LNCAP (cell line): ENCODE results near the gene VEGFC.

Experiments used
- TF ChIP-seq, protein P1 (sequence below): fragments of 450-650 bp; IDR thresholded peaks from 2 replicates; pipeline ENCODE4 v1.5.1; 2017; ENCODE audit warnings: mild to moderate bottlenecking

Gene VEGFC

DNA sequence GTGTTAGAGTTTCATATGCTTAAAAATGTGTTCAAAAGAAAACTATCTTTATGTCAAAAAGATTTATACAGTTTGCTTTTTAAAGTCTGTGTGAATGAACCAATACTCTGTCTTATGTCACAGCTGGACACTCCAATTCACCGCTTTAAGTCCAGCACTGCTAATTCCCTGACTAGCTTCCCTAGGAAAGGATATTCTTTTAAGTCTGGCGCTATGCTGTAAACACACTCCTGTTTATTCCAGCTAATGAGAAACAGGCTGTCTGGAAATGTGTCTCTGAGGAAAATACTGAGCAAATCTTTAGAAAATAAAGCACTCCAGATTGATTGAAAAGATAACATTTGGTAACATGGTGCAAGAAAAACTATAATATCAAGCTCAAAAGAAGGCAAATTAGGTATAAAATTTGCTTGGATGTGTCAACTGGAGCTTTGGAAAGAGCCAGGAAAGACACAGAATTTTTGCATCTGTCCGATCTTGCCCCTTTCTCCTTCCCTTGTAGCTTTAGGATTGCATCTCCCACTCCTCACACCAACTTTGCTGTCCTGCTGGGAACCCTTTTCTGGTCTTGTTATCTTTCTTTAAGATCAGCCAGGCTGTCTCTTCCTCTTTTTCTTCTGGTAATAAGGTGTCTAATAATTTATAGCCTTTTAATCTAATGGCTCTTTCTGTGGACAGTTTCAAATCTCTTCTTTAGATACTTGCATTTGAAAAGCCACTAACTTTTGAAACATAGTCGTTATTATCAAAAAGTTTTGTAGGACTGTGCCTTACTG is 40.9 kb upstream of the VEGFC start:
- TF ChIP-seq, protein P1, sequence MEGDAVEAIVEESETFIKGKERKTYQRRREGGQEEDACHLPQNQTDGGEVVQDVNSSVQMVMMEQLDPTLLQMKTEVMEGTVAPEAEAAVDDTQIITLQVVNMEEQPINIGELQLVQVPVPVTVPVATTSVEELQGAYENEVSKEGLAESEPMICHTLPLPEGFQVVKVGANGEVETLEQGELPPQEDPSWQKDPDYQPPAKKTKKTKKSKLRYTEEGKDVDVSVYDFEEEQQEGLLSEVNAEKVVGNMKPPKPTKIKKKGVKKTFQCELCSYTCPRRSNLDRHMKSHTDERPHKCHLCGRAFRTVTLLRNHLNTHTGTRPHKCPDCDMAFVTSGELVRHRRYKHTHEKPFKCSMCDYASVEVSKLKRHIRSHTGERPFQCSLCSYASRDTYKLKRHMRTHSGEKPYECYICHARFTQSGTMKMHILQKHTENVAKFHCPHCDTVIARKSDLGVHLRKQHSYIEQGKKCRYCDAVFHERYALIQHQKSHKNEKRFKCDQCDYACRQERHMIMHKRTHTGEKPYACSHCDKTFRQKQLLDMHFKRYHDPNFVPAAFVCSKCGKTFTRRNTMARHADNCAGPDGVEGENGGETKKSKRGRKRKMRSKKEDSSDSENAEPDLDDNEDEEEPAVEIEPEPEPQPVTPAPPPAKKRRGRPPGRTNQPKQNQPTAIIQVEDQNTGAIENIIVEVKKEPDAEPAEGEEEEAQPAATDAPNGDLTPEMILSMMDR, result no peak

GRCh38 chr4:176830971-176831370 is 38.2 kb upstream of the VEGFC start:
- TF ChIP-seq, protein P1, result no peak

DNA sequence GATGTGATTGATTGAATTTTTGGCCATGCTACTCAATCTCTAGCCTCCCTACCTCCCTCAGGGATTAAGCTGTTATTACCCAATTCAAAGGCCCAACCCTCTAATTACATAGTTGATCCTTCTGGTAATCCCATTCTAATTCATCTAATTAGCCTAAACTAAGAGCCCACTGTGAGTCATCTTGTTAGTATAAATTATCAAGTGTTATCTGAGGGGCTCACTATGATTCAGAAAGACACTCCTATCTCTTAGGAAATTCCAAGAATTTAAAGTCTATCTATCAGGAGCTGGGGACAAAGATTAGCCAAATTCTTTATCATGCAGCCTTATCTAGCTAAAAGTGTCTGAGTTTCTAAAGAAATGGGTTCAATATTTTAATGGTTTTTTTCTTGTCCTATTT is 32.9 kb upstream of the VEGFC start:
- TF ChIP-seq, protein P1, result no peak

DNA sequence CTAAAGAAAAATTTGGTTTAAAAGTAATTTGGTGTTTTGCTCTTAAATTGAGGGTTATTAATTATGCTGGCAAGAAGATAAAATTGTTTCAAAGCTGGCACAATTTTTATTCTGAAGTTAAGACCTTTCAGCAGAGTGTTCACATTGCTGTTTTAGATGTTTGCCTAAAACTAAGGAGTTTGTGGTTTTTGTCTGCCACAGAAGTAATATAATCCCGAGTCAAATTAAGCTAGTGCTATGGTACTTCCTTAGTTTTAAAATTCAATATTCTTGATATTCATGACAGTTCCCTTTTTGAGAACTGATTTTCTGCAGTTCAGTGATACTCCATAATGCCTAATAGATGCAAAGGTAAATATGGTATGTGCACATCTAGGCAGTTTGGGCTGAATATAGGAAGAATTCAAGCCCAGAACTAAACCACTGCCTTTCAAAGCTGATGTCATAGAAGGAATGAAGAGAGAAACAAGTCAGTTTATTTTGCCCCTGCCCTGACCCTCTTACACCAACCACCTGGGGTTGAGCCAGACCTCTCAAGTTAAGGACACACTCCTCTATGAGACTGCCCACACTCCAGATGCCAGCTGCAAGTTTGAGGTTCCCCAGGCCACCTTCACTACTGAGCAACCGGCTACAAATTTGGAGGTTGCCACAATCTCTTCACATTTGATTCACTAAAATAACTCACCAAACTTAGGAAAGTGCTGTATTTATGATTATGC is 32.1 kb upstream of the VEGFC start:
- TF ChIP-seq, protein P1, result no peak

GRCh38 chr4:176818531-176818930 is 25.8 kb upstream of the VEGFC start:
- TF ChIP-seq, protein P1, result no peak

DNA sequence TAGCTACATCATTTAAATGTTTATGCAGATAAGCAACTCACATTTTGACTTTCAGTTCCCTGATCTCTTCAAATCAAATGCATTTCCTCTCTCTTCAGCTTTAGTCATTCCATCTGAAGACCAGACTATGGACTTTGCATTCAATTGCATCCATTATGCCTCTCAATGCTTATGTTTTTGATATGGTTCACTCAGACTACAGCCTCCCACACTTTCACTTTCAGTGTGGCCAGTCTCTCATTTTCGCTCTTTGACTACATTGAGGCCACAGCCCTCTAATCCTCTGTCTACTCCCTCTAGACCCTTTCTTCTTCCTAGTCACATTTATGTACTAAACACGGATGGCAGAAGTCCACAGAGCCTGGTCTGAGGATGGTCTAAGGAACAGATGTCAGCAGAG is 24.5 kb upstream of the VEGFC start:
- TF ChIP-seq, protein P1, result no peak

- TF ChIP-seq, protein P1, result no peak
Observed at GRCh38 chr4:176814770-176815169, 22.0 kb upstream of the VEGFC start.
